ENCODE results near the gene DLG1.

- TF ChIP-seq CTCF (IDR thresholded peaks at IDR 0.05) (no peak), POLR2AphosphoS5 (IDR thresholded peaks at IDR 0.05; ENCODE audit: insufficient read depth in 1 of 2, low read depth in 1 of 2) (no peak), POLR2A (IDR thresholded peaks at IDR 0.05) (no peak)
These were observed 55.5 kb downstream of the DLG1 start for GRCh38 chr3:197242784-197243432.
